Ramos (cell line): Measurements from ENCODE around the gene LCE3E.

Experiments
- in situ Hi-C: fragments of 300-500 bp; cut with MboI; formaldehyde crosslinking; loops from one replicate; pipeline ENCODE4 v1.14.3; 2022; ENCODE audit warnings: low sequenced_read_pairs; ENCODE audit not compliant: unreplicated experiment

LCE3E gene

DNA sequence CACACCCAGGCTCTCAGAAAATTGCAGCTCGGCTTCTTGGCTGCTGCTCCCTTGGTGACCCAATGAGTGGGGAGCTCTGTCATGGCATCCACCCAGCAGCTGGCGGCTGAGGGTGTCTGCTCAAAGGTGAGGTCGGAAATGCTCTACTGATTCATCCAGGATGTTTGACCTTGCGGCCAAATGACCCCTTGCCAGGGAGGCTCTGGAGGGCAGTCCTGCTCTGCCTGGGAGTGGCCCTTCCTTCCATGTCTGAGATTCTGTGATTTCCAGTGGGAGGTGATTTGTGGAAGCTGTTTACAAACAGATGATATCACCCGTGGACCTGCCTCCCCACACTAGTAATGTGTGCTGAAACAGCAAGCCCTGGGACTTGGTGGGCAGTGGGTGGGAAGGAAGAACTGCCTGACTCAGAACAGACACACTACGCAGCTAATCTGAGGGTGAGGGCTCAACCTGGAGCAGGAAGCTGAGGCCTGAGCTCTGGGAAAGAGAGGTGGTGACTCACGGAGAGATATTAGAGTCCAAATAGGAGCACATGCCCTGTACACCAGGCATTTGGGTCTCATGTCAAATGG is 49.3 kb downstream of the LCE3E start:
- in situ Hi-C loops, result no loop called here

DNA sequence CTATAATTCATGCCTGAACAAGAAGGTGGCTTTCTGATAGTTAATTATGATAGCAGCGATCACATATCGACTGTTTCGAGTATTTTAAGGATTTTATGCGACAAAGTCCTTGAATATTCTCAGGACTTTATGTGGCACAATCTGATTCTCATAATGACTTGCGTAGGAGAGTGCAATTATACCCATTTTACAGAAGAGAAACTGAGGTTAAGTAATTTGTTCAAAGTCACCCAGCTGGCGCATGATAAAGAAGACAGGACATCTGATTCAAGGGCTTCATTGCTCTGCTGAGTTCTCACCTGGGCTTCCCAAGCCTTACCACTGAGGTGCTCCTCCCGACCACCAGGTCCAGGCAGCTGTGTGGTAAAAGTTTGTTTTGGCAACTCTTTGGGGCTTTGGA is 50.5 kb downstream of the LCE3E start:
- in situ Hi-C loops, result no loop called here
